Activated naive CD8-positive, alpha-beta T cell (primary cell): ENCODE data around the gene RUFY2.
"Not testable (repeated sequence)": the region's sequence is repeated elsewhere in the genome, so short reads cannot be mapped to it uniquely, and the experiment has no call there.

Source experiments
- H3K27ac Mint-ChIP-seq: one replicate; pipeline ENCODE4 v1.8.0; 2021; ENCODE audit warnings: mixed read lengths
- H3K27me3 Mint-ChIP-seq: one replicate; pipeline ENCODE4 v1.8.0; 2021; ENCODE audit warnings: mixed read lengths
- H3K36me3 Mint-ChIP-seq: one replicate; pipeline ENCODE4 v1.8.0; 2021; ENCODE audit warnings: mixed read lengths
- H3K4me1 Mint-ChIP-seq: one replicate; pipeline ENCODE4 v1.8.0; 2021; ENCODE audit warnings: low read depth, mixed read lengths
- H3K4me3 Mint-ChIP-seq: one replicate; pipeline ENCODE4 v1.8.0; 2021; ENCODE audit warnings: mild to moderate bottlenecking, mixed read lengths
- H3K9me3 Mint-ChIP-seq: one replicate; pipeline ENCODE4 v1.8.0; 2021; ENCODE audit warnings: low read depth, mixed read lengths

Gene RUFY2, protein sequence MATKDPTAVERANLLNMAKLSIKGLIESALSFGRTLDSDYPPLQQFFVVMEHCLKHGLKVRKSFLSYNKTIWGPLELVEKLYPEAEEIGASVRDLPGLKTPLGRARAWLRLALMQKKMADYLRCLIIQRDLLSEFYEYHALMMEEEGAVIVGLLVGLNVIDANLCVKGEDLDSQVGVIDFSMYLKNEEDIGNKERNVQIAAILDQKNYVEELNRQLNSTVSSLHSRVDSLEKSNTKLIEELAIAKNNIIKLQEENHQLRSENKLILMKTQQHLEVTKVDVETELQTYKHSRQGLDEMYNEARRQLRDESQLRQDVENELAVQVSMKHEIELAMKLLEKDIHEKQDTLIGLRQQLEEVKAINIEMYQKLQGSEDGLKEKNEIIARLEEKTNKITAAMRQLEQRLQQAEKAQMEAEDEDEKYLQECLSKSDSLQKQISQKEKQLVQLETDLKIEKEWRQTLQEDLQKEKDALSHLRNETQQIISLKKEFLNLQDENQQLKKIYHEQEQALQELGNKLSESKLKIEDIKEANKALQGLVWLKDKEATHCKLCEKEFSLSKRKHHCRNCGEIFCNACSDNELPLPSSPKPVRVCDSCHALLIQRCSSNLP

DNA sequence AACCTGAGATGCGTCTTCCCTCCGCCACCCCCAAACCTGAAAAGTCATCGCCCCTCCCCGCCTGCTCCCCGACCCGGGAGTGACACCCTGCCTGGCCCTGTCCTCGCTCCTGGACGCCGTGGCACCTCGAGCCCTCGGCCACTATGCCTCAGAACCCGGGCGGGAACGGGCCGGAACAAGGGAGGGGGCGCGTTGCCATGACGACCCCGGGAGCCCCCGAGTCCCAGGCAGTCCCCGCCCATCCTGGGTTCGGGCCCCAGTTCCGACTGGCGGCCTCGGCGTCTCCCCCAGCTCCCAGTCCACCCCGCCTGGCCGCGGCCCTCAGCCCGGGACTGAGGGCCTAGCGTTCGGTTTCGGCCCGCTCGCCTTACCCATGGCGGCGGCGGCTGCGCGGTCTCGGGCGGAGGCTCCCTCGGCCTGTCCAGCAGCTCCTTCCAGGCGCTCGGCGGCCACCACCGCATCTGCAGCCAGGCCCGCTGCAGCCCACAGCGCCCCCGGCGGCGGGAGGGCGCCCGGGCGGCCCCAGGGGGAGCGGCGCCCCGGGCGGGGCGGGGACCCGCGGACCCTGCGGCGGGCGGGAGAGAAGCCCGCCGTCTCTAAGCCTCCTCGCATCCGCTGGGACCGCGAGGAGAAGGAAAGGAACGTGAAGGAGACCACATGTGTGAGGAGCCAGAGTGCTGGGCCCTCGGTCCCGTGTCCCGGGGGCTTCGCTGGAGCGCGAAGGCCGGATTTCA is at the start of gene RUFY2:
RUFY2 (minus strand) TSS at position 463 of the 734 bp plus-strand sequence; CDS start at position 375, 88 bp downstream.
- Mint-ChIP-seq H3K27me3 (no peaks in the 10 kb centered on the region), H3K27ac (peak within 1 kb of the TSS; percentile 80), H3K9me3 (no peaks in the 10 kb centered on the region), H3K36me3 (no peaks in the 10 kb centered on the region), H3K4me3 (peak within 1 kb of the TSS; percentile 92), H3K4me1 (peaks cover 17% of the 10 kb centered on the region)

DNA sequence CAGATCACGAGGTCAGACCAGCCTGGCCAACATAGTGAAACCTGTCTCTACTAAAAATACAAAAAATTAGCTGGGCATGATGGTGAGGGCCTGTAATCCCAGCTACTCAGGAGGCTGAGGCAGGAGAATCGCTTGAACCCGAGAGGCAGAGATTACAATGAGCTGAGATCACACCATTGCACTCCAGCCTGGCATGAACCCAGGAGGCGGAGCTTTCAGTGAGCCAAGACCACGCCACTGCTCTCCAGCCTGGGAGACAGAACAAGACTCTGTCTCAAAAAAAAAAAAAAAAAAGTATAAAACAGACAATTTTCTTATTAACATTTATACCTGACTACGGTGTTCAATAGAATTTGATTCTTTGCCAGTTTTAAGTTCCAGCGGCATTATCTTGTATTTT is 42.6 kb upstream of the RUFY2 start:
- not testable (repeated sequence) for H3K4me1 Mint-ChIP-seq

DNA sequence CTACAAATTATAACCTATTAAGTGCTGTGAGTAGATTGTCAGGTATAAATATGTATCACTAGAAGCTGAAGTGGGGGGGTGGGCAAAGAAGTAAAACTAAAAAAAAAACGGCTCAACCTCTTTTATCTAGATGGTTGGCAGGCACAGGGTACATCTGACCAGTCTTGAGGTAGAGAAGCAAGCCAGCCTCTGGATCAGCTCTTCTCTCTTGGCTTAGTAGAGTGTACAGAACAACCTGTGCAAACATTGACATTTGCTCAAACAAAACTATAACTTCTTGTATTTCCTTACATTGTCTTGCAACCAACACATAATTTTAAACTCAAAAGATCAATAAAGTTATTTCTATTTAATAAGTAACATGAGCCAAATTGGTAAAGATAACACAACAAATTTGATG is 39.1 kb upstream of the RUFY2 start:
- H3K4me1 Mint-ChIP-seq, result no peaks in the 10 kb centered on the region

More for the DNA sequence above, 42.6 kb upstream of the RUFY2 start:
- H3K27me3 Mint-ChIP-seq, H3K27ac Mint-ChIP-seq, H3K4me3 Mint-ChIP-seq, H3K9me3 Mint-ChIP-seq: not testable (repeated sequence)
- H3K36me3 Mint-ChIP-seq, result peaks cover 13% of the 10 kb centered on the region

DNA sequence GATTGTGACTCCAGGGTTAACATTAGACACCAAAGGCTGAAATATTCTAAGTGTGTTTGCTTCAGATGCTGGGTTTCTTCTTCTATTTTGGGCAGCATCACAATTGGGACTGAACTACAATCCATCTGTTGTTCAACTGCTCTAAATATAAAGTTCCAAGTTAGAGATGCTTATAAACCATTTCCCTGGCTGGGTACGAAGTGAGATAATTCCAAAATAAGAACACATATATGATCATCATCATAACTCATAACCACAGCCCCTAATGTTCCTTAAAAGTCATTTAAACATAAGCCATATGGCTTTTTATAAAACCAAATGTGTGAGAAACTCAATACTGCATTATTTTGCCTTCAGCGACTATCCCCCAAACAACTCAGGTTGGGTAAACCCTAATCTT is 35.9 kb upstream of the RUFY2 start:
- Mint-ChIP-seq H3K27me3 (no peaks in the 10 kb centered on the region), H3K4me3 (no peak overlapping the region), H3K4me1 (no peaks in the 10 kb centered on the region), H3K36me3 (peaks cover 8% of the 10 kb centered on the region), H3K9me3 (no peaks in the 10 kb centered on the region), H3K27ac (no peak overlapping the region)

More for the DNA sequence above, 39.1 kb upstream of the RUFY2 start:
- no peak overlapping the region for H3K4me3 Mint-ChIP-seq
- no peaks in the 10 kb centered on the region for H3K27me3 Mint-ChIP-seq
- no peaks in the 10 kb centered on the region for H3K9me3 Mint-ChIP-seq
- H3K27ac Mint-ChIP-seq, result no peak overlapping the region
- peaks cover 11% of the 10 kb centered on the region for H3K36me3 Mint-ChIP-seq

DNA sequence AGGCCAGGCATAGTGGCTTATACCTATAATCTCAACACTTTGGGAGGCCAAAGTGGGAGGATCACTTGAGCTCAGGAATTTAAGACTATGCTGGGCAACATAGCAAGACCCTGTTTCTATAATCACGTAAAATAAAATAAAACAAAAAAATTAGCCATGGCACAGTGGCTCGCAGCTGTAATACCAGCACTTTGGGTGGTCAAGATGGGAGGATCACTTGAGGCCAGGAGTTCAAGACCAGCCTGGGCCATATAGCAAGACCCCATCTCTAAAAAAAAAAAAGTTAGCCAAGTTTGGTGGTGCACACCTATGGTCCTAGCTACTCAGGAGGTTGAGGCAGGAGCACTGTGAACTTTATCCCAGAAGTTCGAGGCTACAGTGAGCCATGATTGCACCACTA is 33.8 kb upstream of the RUFY2 start:
- no peaks in the 10 kb centered on the region for H3K27me3 Mint-ChIP-seq
- H3K4me3 Mint-ChIP-seq, result no peak overlapping the region
- H3K4me1 Mint-ChIP-seq, result no peaks in the 10 kb centered on the region
- no peaks in the 10 kb centered on the region for H3K9me3 Mint-ChIP-seq
- no peak overlapping the region for H3K27ac Mint-ChIP-seq
- H3K36me3 Mint-ChIP-seq, result peaks cover 8% of the 10 kb centered on the region

DNA sequence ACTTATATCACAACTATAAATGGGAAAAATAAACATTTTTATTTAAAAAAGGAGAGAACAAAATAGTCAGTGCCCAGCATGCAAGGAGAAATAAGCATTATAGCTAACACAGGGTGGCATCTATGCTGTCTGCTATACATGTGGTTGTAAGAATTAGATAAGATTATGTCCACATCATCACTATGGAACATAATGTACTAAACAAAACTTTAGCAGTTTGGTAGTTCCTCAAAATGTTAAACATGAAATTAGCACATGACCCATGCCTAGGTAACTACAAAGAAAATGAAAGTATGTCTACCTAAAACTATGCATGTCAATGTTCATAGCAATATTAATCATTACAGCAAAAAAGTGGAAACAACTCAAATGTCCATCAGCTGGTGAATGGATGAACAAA is 28.7 kb upstream of the RUFY2 start:
- Mint-ChIP-seq H3K27ac (no peak overlapping the region), H3K4me3 (no peak overlapping the region), H3K4me1 (no peaks in the 10 kb centered on the region)

DNA sequence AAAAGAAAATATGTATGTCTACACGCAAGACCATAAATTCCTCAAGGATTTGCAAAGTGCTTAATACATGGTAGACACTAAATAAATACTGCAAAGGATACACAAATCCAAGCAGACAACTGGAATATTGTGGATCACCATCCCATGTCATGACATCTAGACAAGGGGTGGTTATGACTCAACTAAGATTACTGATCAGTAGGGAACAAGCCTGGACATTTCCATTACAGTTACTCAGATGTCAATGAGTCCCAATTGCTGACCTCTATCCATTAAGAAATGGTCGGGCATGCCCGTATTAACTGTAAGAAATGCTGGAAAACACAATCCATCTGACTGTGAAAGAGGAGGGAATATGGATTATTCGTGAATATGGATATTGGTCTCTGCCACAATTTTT is 27.6 kb upstream of the RUFY2 start:
- Mint-ChIP-seq H3K4me3 (no peak overlapping the region), H3K4me1 (no peaks in the 10 kb centered on the region), H3K27me3 (no peaks in the 10 kb centered on the region), H3K27ac (no peak overlapping the region), H3K9me3 (no peaks in the 10 kb centered on the region), H3K36me3 (peaks cover 8% of the 10 kb centered on the region)

More for the DNA sequence above, 28.7 kb upstream of the RUFY2 start:
- H3K9me3 Mint-ChIP-seq, result no peaks in the 10 kb centered on the region
- H3K27me3 Mint-ChIP-seq, result no peaks in the 10 kb centered on the region
- H3K36me3 Mint-ChIP-seq, result peaks cover 7% of the 10 kb centered on the region

DNA sequence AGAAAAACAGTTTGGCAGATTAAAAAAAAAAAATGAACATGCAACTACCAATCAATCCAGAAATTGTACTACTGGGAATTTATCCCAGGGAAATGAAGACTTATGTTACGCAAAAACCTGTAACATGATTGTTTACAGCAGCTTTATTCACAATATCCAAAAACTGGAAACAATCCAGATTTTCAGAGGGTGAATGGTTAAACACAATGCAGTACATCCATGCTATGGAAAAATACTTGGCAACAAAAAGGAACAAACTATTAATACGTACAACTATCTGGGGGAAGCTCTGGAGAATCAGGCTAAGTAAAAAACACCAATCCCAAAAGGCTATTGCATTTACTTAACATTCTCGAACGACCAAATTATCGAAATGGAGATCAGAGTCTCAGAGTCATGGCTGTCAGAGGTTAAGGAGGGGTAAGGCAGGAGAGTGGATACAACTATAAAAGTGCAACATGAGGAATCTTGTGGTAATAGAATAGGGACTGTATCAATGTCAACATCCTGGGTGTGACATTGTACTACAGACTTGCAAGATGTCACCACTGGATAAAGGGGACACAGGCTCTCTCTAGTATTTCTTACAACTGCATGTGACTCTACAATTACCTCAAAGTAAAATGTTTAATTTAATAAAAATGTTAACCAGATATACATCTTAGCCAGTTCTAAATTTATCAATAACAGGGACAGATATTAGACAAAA is 21.5 kb upstream of the RUFY2 start:
- Mint-ChIP-seq H3K27me3 (no peaks in the 10 kb centered on the region), H3K9me3 (no peaks in the 10 kb centered on the region), H3K27ac (no peak overlapping the region), H3K36me3 (peaks cover 6% of the 10 kb centered on the region), H3K4me3 (no peak overlapping the region), H3K4me1 (peaks cover 11% of the 10 kb centered on the region)

DNA sequence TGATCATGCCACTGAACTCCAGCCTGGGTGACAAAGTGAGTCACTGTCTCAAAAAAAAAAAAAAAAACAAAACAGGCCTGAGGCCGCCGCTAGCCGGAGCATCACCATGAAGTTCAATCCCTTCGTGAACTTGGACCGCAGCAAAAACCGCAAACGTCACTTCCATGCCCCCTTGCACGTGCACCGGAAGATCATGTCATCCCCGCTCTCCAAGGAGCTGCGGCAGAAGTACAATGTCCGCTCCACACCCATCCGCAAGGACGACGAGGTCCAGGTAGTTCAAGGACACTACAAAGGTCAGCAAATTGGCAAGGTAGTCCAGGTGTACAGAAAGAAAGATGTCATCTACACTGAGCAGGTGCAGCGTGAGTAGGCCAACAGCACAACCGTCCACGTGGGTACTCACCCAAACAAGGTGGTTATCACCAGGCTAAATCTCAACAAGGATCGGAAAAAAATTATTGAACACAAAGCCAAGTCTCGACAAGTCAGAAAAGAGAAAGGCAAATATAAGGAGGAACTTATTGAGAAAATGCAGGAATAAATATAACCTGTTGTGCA is 17.5 kb upstream of the RUFY2 start:
- H3K27me3 Mint-ChIP-seq, result no peaks in the 10 kb centered on the region
- H3K36me3 Mint-ChIP-seq, result peaks cover 6% of the 10 kb centered on the region
- H3K4me1 Mint-ChIP-seq, result peaks cover 21% of the 10 kb centered on the region
- no peak overlapping the region for H3K27ac Mint-ChIP-seq
- H3K9me3 Mint-ChIP-seq, result no peaks in the 10 kb centered on the region
- H3K4me3 Mint-ChIP-seq, result no peak overlapping the region

DNA sequence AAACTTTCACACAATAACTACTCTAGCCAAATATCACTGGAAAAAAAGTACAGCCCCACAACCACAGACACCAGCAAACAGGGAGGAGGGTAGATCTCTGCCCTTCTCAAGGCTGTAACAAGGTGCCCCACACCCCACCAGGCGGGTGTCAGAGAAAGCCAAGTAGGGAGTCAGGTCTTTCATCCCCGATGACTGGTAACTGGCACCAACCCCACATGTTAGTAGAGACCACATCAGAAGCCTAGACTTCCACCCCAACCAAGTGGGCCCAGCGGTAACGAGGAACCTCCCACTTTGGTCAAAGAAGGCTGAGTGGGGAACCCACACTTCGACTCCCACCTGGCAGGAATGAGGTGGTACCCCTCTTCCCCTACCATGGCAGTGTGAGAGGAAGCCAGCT is 16.4 kb upstream of the RUFY2 start:
- Mint-ChIP-seq H3K4me3 (peak overlapping the region; percentile 59), H3K9me3 (no peaks in the 10 kb centered on the region), H3K36me3 (peaks cover 7% of the 10 kb centered on the region), H3K4me1 (peaks cover 21% of the 10 kb centered on the region), H3K27ac (peak overlapping the region; percentile 70), H3K27me3 (no peaks in the 10 kb centered on the region)

DNA sequence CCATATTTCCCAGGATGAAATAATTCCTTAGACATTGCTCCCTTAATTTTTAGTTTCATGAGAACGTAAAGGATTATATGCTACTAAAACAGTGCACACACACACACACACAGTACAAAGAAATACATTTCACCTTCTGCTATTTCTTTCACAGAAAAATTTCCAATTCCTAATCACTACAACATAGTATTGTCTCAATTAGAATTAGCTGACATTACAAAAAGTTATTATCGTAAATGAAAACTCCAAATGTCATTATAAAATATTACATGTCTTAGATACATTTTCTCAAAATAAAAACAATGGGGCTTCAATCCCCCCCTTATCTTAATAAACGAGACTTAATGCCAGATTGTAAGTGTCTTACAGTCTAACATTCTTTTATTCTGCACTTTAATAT is 12.3 kb upstream of the RUFY2 start:
- no peaks in the 10 kb centered on the region for H3K27me3 Mint-ChIP-seq
- H3K9me3 Mint-ChIP-seq, result no peaks in the 10 kb centered on the region
- peaks cover 18% of the 10 kb centered on the region for H3K4me1 Mint-ChIP-seq
- H3K36me3 Mint-ChIP-seq, result peaks cover 8% of the 10 kb centered on the region
- no peak overlapping the region for H3K4me3 Mint-ChIP-seq
- no peak overlapping the region for H3K27ac Mint-ChIP-seq

DNA sequence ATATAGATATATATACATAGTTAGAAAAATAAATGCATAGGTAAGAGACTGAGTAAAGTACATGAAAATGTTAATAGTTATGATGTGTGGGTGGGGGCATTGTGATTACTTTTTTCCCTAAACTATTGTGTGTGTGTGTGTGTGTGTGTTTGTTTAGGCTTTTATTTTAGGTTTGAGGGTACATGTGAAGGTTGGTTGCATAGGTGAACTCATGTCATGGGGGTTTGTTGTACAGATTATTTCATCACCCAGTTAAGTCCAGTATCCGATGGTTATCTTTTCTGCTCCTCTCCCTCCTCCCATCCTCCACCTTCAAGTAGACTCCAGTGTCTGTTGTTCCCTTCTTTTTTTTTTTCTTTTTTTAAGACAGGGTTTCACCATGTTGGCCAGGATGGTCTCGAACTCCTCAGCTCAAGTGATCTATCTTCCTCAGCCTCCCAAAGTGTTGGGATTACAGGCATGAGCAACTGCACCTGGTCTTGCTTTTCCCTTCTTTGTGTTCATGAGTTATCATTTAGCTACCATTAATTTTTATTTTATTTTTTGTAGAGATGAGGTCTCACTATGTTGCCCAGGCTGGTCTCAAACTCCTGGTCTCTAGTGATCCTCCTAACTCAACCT is 1.9 kb upstream of the RUFY2 start:
- Mint-ChIP-seq H3K27me3 (no peaks in the 10 kb centered on the region), H3K36me3 (peaks cover 3% of the 10 kb centered on the region), H3K27ac (no peak overlapping the region), H3K4me1 (peaks cover 17% of the 10 kb centered on the region), H3K9me3 (no peaks in the 10 kb centered on the region), H3K4me3 (no peak overlapping the region)

DNA sequence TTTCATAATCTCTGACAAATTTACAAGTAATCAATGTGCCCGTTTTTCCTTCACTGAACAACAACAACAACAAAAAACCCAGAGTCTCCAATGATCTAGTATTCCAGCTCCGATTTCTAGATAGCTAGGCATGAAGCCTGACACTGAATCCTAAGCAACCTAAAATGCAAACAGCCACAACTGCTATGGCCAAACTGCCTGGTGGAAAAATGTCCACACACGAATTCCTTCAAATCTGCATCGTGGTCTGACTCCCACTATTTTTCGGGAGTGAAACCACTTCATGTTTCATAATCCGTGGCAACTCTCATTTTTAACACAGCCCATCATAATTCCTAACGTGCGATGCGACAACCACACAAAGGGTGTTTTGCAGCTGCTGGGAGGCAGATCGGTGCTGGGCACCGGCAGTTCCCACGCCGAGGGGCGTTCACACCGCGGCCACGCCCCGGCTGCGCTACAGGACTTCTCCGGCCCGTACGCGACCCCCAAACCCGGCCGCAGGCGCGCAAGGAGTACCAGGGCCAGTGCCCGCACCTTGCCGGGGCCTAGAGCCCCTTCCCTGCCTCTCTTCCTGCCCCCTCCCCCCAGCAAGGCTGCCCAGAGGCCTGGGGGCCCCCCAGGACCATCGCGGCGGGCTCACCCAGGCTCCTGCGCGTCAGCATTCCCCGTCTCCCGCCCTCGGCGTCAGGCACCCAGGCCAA is 814 bp downstream of the RUFY2 start:
- Mint-ChIP-seq H3K36me3 (no peaks in the 10 kb centered on the region), H3K27me3 (no peaks in the 10 kb centered on the region), H3K27ac (peak overlapping the region; percentile 80), H3K4me3 (peak overlapping the region; percentile 92), H3K4me1 (peaks cover 17% of the 10 kb centered on the region), H3K9me3 (no peaks in the 10 kb centered on the region)

DNA sequence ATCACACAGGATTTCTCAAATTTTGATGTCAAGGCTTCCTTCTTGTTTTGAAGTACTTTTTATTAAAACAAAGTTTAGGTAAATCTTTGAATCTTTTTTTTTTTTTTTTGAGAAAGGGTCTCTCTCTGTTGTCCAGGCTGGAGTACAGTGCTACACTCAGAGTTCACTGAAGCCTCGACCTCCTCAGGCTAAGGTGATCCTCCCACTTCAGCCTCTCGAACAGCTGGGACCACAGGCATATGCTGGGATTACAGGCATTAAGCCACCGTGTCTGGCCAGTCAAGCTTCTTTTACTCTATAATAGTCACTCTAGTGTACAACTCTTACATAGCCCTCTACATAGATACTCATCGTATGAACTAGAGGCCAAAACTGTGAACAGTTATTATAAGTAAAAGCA is 3.4 kb downstream of the RUFY2 start:
- H3K27me3 Mint-ChIP-seq, result no peaks in the 10 kb centered on the region
- H3K4me3 Mint-ChIP-seq, result no peak overlapping the region
- no peaks in the 10 kb centered on the region for H3K36me3 Mint-ChIP-seq
- H3K27ac Mint-ChIP-seq, result no peak overlapping the region
- no peaks in the 10 kb centered on the region for H3K9me3 Mint-ChIP-seq
- H3K4me1 Mint-ChIP-seq, result peaks cover 19% of the 10 kb centered on the region
